Small intestine (tissue), 7 donors: ENCODE measurements around the gene TCAP. TPM values are rescaled to one million over a fixed set of nuclear protein-coding genes. Genes with fewer than 3 reads are reported as not detected.

ENCODE experiments used
- DNase-seq, 2 donors: peaks; one replicate each; pipeline versions ENCODE4 v3.0.0 to v3.0.0-alpha.2; 2013
- FAIRE-seq: peaks from 2 replicates; lab custom pipeline; 2012; peaks lifted over from hg19 to GRCh38; lab: Jason Lieb, UNC
- H3K27ac ChIP-seq, 3 donors: one replicate each; pipeline ENCODE4 v1.5.1; 2013; ENCODE audit warnings: low read length in 2 of 3, mild to moderate bottlenecking in 2 of 3, control low read depth in 1 of 3, inconsistent platforms in 1 of 3, low read depth in 1 of 3, moderate library complexity in 1 of 3
- H3K27me3 ChIP-seq, 3 donors: one replicate each; pipeline ENCODE4 v1.6.1; 2013; ENCODE audit warnings: low read length in 3 of 3, inconsistent platforms in 1 of 3; ENCODE audit not compliant: control insufficient read depth in 3 of 3, insufficient read depth in 3 of 3
- H3K36me3 ChIP-seq, 3 donors: one replicate each; pipeline ENCODE4 v1.6.1; 2013; ENCODE audit warnings: low read length in 3 of 3, inconsistent platforms in 1 of 3, low read depth in 1 of 3, mild to moderate bottlenecking in 1 of 3, moderate library complexity in 1 of 3; ENCODE audit not compliant: control insufficient read depth in 3 of 3, insufficient read depth in 2 of 3
- H3K4me1 ChIP-seq, 3 donors: one replicate each; pipeline ENCODE4 v1.6.1; 2013; ENCODE audit warnings: low read length in 2 of 3, inconsistent platforms in 1 of 3, low read depth in 1 of 3, mild to moderate bottlenecking in 1 of 3, moderate library complexity in 1 of 3; ENCODE audit not compliant: control insufficient read depth in 3 of 3, insufficient read depth in 2 of 3
- H3K4me3 ChIP-seq, 3 donors: one replicate each; pipeline ENCODE4 v1.5.1; 2013; ENCODE audit warnings: low read length in 3 of 3, control low read depth in 1 of 3, inconsistent platforms in 1 of 3, low read depth in 1 of 3, mild to moderate bottlenecking in 1 of 3, moderate library complexity in 1 of 3
- H3K9me3 ChIP-seq, 2 donors: one replicate each; pipeline ENCODE4 v1.6.1; 2013; ENCODE audit warnings: low read depth in 1 of 2, low read length in 1 of 2; ENCODE audit not compliant: control insufficient read depth in 2 of 2, insufficient read depth in 1 of 2
- WGBS, 3 donors: extraction: QIAGEN DNeasy Blood & Tissue Kit; methylation state at CpG; one replicate each; pipeline ENCODE4 v1.1.7; 2013; 5-methylcytosine and 5-hydroxymethylcytosine counted together
- polyA plus RNA-seq, 4 donors: library from polyadenylated mRNA; stranded (reverse) in 3 of 4; unstranded in 1 of 4; fragments of 200-250 nt in 3 of 4; fragments of 120-200 nt in 1 of 4; gene quantifications; one replicate each; pipeline versions ENCODE4 v1.2.1 to v1.2.3, GENCODE V29; 2013
- donor health status: healthy with polysubstance abuse.
- donor health status: control.
- donor health status: control.
- donor health status: Bipolar disorder and iron deficiency.
- donor health status: healthy.

TCAP gene
- polyA plus RNA-seq, 4 donors: 0.85 to 27.6 (median 3.8) TPM

DNA sequence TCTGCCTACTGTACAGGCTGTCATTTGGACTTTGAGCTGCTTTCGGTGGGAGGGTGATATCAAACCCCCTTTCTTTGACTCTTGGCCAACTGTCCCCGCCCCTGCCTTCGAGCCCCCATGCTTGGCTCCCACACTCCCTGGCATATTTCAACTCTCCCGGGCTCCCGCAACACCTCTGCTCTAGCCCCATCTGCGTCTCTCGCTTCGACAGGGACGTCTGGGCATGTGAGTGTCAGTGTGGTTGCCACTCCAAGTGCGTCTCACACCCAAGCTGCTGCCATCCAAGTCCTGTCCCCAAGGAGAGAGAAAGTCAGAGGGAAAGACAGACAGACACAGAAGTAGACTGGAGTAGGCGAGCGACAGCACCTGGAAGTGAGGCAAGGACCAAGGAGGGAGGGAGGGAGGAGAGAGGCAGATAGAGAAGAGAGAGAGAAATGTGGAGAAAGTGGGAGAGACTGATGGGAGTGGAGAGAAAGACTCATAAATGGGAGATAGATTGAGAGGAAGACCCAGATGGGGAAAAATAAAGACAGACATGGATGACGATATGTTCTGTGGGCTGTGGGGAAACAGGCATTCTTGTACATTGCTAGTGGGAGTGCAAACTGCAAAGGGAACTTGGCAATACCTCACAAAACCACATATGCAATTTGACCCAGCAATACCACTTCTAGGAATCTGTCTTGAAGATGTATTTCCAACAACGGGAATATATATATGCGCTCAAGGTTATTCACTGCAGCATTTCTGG, 16.4 kb upstream of the TCAP start:
- Histone ChIP-seq H3K4me3 (no peak overlapping the region), H3K27ac (no peak overlapping the region), H3K36me3 (peaks cover 0 to 54% (median 0%) of the 10 kb centered on the region in 3 donors), H3K4me1 (peaks cover 2 to 42% (median 4%) of the 10 kb centered on the region in 3 donors), H3K27me3 (no peaks in the 10 kb centered on the region), H3K9me3 (no peaks in the 10 kb centered on the region)
- WGBS, 3 donors: 53 to 79% (median 71%) methylated on average over 15 of the region's 15 CpGs
- DNase-seq: peak in 1 of 2 donors; percentile 35
- FAIRE-seq: no peak

DNA sequence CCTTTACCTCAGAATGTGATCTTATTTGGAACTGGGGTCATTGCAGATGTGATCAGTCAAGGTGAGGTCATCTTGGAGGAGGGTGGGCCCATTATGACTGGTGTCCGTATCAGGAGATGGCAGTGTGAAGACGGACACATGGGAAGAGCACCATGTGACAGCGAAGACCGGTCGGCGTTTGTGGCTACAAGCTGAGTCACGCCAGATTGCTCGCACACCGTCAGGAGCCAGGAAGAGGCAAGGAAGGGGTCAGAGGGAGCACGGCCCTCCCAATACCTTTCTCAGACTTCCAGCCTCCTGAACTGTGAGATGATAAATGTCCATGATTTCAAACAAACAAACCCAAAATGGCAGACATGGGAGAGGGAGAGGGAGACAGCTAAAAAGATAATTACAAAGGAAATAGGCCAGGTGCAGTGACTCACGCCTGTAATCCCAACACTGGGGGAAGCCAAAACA, 15.0 kb upstream of the TCAP start:
- Histone ChIP-seq H3K4me1 (peaks cover 2 to 39% (median 4%) of the 10 kb centered on the region in 3 donors), H3K4me3 (no peak overlapping the region), H3K36me3 (peaks cover 0 to 57% (median 0%) of the 10 kb centered on the region in 3 donors), H3K27me3 (no peaks in the 10 kb centered on the region), H3K9me3 (no peaks in the 10 kb centered on the region), H3K27ac (no peak overlapping the region)
- FAIRE-seq (no peak), DNase-seq (no peak)
- 89 to 96% (median 89%) methylated on average over 11 of the region's 11 CpGs for WGBS, 3 donors

DNA sequence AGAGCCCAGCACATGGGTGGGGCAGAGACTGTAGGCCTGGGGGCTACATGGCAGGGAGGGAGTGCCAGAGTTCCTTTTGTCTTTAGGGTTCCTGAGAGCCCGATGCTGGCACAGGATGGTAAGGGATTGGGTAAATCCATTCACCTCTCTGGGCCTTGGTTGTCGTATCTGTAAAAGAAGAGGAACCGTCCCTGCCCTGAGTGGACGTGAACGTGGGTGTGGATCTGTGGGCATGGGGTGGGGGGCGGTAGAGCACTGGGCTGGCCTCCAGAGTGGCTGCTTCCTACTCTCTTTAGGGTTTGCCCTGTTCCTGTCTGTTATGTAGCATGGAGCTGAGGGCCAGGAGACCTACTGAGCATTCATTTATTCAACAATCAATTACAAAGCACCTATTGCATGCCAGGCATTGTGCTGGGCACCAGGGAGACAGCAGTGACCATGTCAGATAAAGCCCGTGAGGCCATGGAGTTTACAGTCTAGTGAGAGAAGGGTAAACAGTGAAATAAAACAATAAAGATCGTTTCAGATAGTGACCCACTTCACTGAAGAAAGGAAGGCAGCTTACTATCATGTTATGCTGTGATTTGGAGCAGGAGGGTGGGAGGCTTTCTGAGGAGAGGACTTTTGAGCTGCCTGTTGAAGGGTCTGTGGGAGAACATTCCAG, 13.1 kb upstream of the TCAP start:
- Histone ChIP-seq H3K4me3 (no peak overlapping the region), H3K36me3 (peaks cover 0 to 62% (median 5%) of the 10 kb centered on the region in 3 donors), H3K27me3 (no peaks in the 10 kb centered on the region), H3K9me3 (no peaks in the 10 kb centered on the region), H3K4me1 (peaks cover 2 to 35% (median 4%) of the 10 kb centered on the region in 3 donors), H3K27ac (peak overlapping the region in 2 of 3 donors; percentile 49 to 75)
- FAIRE-seq: no peak
- WGBS, 3 donors: 23 to 48% (median 39%) methylated on average over 8 of the region's 8 CpGs
- DNase-seq: peak; percentile 59 to 64

DNA sequence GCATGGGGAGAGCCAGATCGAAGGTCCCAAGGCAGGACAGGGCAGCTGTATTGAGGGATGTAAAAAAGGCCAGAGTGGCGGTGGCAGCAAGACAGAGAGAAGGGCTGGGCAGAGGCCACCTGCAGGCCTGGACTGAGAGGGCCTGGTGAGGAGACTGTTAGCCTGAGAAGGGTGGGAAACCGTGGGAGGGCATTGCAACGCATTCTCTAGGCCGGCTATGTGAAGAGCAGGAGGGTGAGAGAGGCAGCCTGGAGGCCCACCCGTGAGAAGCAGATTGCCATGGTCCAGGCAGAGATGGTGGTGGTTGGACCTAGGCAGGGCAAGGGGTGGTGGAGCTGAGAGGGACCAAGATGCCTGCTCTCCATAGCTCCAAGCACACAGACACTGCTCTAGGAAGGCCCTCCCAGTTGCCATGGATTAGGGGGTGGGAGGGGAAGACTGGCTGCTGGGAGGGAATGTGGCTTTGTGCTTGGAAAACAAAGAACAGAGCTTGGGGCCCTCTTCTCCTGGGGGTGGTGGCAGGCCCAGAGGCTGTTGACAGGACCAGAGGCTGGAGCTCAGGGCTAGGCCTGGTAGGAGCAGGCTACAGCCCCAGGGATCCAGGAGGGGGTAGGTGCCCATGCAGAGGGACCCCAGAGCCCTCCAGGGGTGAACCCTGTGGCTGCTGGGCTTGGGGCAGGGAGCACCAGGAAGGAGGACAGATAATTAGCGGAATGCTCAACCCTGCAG, 12.4 kb upstream of the TCAP start:
- no peak for FAIRE-seq

DNA sequence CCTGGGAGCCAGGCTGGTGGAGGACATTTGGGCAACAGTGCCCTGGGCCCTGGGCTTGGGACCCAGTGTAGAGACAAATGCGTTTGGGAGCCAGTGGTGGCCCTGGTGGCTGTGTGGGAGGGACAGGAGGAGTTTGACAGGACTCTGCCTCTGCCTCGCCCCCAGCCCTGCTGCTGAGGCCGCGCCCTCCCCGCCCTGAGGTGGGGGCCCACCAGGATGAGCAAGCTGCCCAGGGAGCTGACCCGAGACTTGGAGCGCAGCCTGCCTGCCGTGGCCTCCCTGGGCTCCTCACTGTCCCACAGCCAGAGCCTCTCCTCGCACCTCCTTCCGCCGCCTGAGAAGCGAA, 11.9 kb upstream of the TCAP start:
- H3K4me1 ChIP-seq: peaks cover 2 to 33% (median 4%) of the 10 kb centered on the region in 3 donors
- H3K9me3 ChIP-seq: no peaks in the 10 kb centered on the region
- DNase-seq: peak in 1 of 2 donors; percentile 9
- FAIRE-seq: no peak
- H3K4me3 ChIP-seq: no peak overlapping the region
- peaks cover 0 to 69% (median 9%) of the 10 kb centered on the region in 3 donors for H3K36me3 ChIP-seq
- H3K27ac ChIP-seq: peak overlapping the region in 1 of 3 donors; percentile 49
- no peaks in the 10 kb centered on the region for H3K27me3 ChIP-seq
- 58 to 77% (median 73%) methylated on average over 11 to 12 of the region's 12 CpGs for WGBS, 3 donors

More for the DNA sequence above, 12.4 kb upstream of the TCAP start:
- Histone ChIP-seq H3K27ac (peak overlapping the region in 2 of 3 donors; percentile 49 to 75), H3K4me3 (no peak overlapping the region), H3K4me1 (peaks cover 2 to 35% (median 4%) of the 10 kb centered on the region in 3 donors), H3K36me3 (peaks cover 0 to 64% (median 6%) of the 10 kb centered on the region in 3 donors), H3K27me3 (no peaks in the 10 kb centered on the region), H3K9me3 (no peaks in the 10 kb centered on the region)
- peak in 1 of 2 donors; percentile 51 for DNase-seq
- 22 to 47% (median 40%) methylated on average over 7 of the region's 7 CpGs for WGBS, 3 donors

DNA sequence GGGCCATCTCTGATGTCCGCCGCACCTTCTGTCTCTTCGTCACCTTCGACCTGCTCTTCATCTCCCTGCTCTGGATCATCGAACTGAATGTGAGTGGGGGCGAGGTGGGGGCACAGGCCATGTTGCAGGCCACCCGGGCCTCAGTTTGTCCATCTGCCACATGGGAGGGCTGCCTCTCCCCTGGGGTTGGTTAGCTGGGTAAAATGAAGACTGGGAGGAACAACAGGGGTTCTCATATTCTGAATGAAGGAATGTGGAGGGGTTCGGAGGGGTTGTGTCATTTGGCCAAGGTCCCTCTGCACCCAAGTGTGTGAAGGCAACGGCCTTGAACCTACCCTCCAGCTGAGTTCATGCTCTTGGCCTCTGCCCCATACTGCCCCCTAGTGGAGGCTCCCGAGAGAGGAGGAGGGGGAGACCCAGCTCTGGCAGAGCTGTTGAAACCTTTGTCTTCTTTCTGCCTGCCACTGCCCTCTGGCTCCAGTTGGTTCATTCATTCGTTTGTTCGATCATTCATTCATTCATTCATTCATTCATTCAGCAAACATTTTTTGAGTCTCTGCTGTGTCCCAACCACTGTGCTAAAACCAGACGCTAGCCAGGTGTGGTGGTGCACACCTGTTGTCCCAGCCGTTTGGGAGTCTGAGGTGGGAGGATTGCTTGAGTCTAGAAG, 11.4 kb upstream of the TCAP start:
- FAIRE-seq (no peak), DNase-seq (peak; percentile 74 to 76)
- H3K27ac ChIP-seq: no peak overlapping the region
- H3K4me1 ChIP-seq: peaks cover 2 to 28% (median 4%) of the 10 kb centered on the region in 3 donors
- peaks cover 0 to 71% (median 12%) of the 10 kb centered on the region in 3 donors for H3K36me3 ChIP-seq
- H3K9me3 ChIP-seq: no peaks in the 10 kb centered on the region
- no peaks in the 10 kb centered on the region for H3K27me3 ChIP-seq
- 50 to 63% (median 50%) methylated on average over 14 of the region's 14 CpGs for WGBS, 3 donors
- no peak overlapping the region for H3K4me3 ChIP-seq

DNA sequence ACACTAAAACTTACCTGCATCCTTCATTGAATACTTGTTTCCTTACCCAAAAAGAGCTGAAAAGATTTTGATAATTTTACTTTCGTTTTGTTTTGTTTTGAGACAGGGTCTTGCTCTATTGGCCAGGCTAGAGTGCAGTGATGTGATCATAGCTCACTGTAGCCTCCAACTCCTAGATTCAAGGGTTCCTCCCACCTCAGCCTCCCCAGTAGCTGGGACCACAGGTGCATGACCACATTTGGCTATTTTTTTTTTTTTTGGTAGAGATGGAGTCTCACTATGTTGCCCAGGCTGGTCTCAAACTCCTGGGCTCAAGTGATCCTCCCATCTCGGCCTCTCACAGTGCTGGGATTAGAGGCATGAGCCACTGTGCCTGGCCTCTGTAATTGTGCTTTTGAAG, 10.0 kb upstream of the TCAP start:
- H3K27ac ChIP-seq: no peak overlapping the region
- H3K4me3 ChIP-seq: no peak overlapping the region
- WGBS, 3 donors: 93% methylated on average over 2 of the region's 2 CpGs
- H3K36me3 ChIP-seq: peaks cover 3 to 80% (median 19%) of the 10 kb centered on the region in 3 donors
- DNase-seq (no peak), FAIRE-seq (no peak)
- H3K9me3 ChIP-seq: no peaks in the 10 kb centered on the region
- peaks cover 2 to 28% (median 4%) of the 10 kb centered on the region in 3 donors for H3K4me1 ChIP-seq
- no peaks in the 10 kb centered on the region for H3K27me3 ChIP-seq
